ENCODE measurements around the gene SPON1. TPM values are rescaled to one million over a fixed set of nuclear protein-coding genes. Genes with fewer than 3 reads are reported as not detected.

SPON1 gene
- total and polyA plus RNA-seq, 10 of the 15 experiments (the other 5 are each of a cell fraction or from before 2014, with no cell fraction given) = 0.13 to 1.1 (median 0.18) TPM; not detected in 5

DNA sequence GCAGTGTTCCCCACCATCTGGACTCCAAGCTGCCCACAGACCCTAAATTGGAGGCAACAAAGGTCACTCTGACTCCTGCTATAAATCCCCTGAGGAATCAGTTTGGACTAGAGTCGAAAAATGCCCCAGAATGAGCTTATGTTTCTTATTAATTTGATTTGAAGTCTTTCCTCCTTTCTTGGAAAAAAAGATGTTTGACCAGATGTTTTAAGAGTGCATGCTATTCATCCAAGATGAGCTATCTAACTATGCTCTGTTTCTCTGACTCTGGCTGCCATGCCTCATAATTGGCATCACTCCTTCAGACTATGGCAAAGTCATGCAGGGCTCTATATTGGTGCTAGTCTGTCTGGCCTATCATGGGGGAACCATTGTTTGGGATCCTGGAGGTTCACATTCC, 174.0 kb downstream of the SPON1 start:
- CTCF ChIA-PET = no interaction called here
- WGBS (ENCODE audit: insufficient coverage, insufficient replicate concordance, low lambda C conversion rate, missing lambda C conversion rate) = 0% methylated on average over 1 of the region's 1 CpG
- no peaks in the 10 kb centered on the region for H3K36me3 ChIP-seq (ENCODE audit: control insufficient read depth in 2 of 2, insufficient read depth in 2 of 2, low read length in 1 of 2)
- H3K79me2 ChIP-seq (ENCODE audit: control insufficient read depth, insufficient read depth, low read length) = no peaks in the 10 kb centered on the region
- POLR2A ChIA-PET = no interaction called here
- H3K4me1 ChIP-seq (ENCODE audit: control insufficient read depth, insufficient read depth, low read length) = no peaks in the 10 kb centered on the region
- in situ Hi-C loops (cut with MboI) (no loop called here), intact Hi-C loops (cut with micrococcal nuclease; ENCODE audit: unreplicated experiment) (no loop called here)
- no peak overlapping the region for H3K4me3 ChIP-seq
- no peaks in the 10 kb centered on the region for H4K20me1 ChIP-seq (ENCODE audit: control insufficient read depth, insufficient read depth)
- no peaks in the 10 kb centered on the region for H3K9me3 ChIP-seq (replicated peaks; ENCODE audit: control insufficient read depth, insufficient read depth, low read length)
- TF ChIP-seq, protein P1, sequence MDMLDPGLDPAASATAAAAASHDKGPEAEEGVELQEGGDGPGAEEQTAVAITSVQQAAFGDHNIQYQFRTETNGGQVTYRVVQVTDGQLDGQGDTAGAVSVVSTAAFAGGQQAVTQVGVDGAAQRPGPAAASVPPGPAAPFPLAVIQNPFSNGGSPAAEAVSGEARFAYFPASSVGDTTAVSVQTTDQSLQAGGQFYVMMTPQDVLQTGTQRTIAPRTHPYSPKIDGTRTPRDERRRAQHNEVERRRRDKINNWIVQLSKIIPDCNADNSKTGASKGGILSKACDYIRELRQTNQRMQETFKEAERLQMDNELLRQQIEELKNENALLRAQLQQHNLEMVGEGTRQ (IDR thresholded peaks at IDR 0.05; ENCODE audit: borderline replicate concordance, low read depth, low read length) = no peak
- no peak for TF ChIP-seq JUNB (IDR thresholded peaks at IDR 0.05)
- no peak for TF ChIP-seq CEBPB (IDR thresholded peaks at IDR 0.05; ENCODE audit: borderline replicate concordance in 1 of 2, low read depth in 2 of 2, low read length in 2 of 2)
- TF ChIP-seq YY1 (IDR thresholded peaks at IDR 0.05; ENCODE audit: low read depth, low read length) = no peak
- TF ChIP-seq NFIC (IDR thresholded peaks at IDR 0.05; ENCODE audit: low read depth, low read length) = no peak
- no peak for TF ChIP-seq SIX5 (IDR thresholded peaks at IDR 0.05; ENCODE audit: low read depth, low read length, severe bottlenecking)
- TF ChIP-seq GABPA (IDR thresholded peaks at IDR 0.05; ENCODE audit: low read depth) = no peak
- TF ChIP-seq, protein P2, sequence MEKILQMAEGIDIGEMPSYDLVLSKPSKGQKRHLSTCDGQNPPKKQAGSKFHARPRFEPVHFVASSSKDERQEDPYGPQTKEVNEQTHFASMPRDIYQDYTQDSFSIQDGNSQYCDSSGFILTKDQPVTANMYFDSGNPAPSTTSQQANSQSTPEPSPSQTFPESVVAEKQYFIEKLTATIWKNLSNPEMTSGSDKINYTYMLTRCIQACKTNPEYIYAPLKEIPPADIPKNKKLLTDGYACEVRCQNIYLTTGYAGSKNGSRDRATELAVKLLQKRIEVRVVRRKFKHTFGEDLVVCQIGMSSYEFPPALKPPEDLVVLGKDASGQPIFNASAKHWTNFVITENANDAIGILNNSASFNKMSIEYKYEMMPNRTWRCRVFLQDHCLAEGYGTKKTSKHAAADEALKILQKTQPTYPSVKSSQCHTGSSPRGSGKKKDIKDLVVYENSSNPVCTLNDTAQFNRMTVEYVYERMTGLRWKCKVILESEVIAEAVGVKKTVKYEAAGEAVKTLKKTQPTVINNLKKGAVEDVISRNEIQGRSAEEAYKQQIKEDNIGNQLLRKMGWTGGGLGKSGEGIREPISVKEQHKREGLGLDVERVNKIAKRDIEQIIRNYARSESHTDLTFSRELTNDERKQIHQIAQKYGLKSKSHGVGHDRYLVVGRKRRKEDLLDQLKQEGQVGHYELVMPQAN (conservative IDR thresholded peaks at IDR 0.05) = no peak
- no peak for TF ChIP-seq STAT1 (conservative IDR thresholded peaks at IDR 0.05)
- TF ChIP-seq CBFB (IDR thresholded peaks at IDR 0.05; ENCODE audit: low read depth) = no peak
- no peak for TF ChIP-seq ETV6 (conservative IDR thresholded peaks at IDR 0.05 in 1 of 2, IDR thresholded peaks at IDR 0.05 in 1 of 2; ENCODE audit: borderline replicate concordance in 1 of 2, low read depth in 1 of 2)
- no peak for TF ChIP-seq SMARCA5 (IDR thresholded peaks at IDR 0.05)
- no peak for TF ChIP-seq PAX5 (IDR thresholded peaks at IDR 0.05; ENCODE audit: borderline replicate concordance, low read depth, low read length)
- TF ChIP-seq SUZ12 (IDR thresholded peaks at IDR 0.05; ENCODE audit: unreplicated experiment) = no peak
- TF ChIP-seq ZNF274 (IDR thresholded peaks at IDR 0.05; ENCODE audit: insufficient read depth, insufficient read length) = no peak
- TF ChIP-seq SREBF2 (IDR thresholded peaks at IDR 0.05; ENCODE audit: low read length) = no peak
- TF ChIP-seq ZZZ3 (IDR thresholded peaks at IDR 0.05; ENCODE audit: control insufficient read depth, insufficient read length, low read depth) = no peak
- RAD21 ChIA-PET (ENCODE audit: unreplicated experiment) = no interaction called here
- DNase-seq (ENCODE audit: low read depth, low spot score) (no peak), FAIRE-seq (no peak), ATAC-seq (no peak)
- H3K27me3 ChIP-seq (replicated peaks in 1 of 2; ENCODE audit: control insufficient read depth in 2 of 2, insufficient read depth in 2 of 2, low read length in 1 of 2) = no peaks in the 10 kb centered on the region
- no peak overlapping the region for H3K27ac ChIP-seq (ENCODE audit: control insufficient read depth, insufficient read depth)
- H2AFZ ChIP-seq (ENCODE audit: control insufficient read depth, low read depth, low read length) = no peak overlapping the region
- no TSS peak for BruUV-seq (replicated peaks)
- no peak overlapping the region for H3K4me2 ChIP-seq (ENCODE audit: control insufficient read depth, insufficient read depth)
- SMC1A ChIA-PET (ENCODE audit: uncharacterized antibody, unreplicated experiment) = no interaction called here
- no peak overlapping the region for H3K9ac ChIP-seq (ENCODE audit: control insufficient read depth, insufficient read depth, low read length)
